ENCODE results near the gene CLECL1. TPM values are rescaled to one million over a fixed set of nuclear protein-coding genes. Genes with fewer than 3 reads are reported as not detected.
"Not testable (repeated sequence)": the region's sequence is repeated elsewhere in the genome, so short reads cannot be mapped to it uniquely, and the experiment has no call there.

The CLECL1 gene
- total RNA-seq, 1 experiment from 2014 or later, result not detected

DNA sequence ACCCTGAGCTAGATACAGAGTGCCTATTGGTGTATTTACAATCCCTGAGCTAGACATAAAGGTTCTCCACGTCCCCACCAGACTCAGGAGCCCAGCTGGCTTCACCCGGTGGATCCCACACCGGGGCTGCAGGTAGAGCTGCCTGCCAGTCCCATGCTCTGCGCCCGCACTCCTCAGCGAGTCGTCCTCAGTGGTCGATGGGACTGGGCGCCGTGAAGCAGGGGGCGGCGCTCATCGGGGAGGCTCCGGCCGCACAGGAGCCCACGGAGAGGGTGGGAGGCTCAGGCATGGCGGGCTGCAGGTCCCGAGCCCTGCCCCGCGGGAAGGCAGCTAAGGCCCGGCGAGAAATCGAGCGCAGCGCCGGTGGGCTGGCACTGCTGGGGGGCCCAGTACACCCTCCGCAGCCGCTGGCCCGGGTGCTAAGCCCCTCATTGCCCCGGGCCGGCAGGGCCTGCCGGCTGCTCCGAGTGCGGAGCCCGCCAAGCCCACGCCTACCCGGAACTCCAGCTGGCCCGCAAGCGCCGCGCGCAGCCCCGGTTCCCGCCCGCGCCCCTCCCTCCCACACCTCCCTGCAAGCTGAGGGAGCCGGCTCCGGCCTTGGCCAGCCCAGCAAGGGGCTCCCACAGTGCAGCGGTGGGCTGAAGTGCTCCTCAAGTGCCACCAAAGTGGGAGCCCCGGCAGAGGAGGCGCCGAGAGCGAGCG, 6.7 kb upstream of the CLECL1 start:
- not testable (repeated sequence) for DNase-seq; H3K27ac ChIP-seq; H3K27me3 ChIP-seq; H3K9me3 ChIP-seq (replicated peaks); H3K36me3 ChIP-seq; H3K4me1 ChIP-seq; H3K4me3 ChIP-seq

DNA sequence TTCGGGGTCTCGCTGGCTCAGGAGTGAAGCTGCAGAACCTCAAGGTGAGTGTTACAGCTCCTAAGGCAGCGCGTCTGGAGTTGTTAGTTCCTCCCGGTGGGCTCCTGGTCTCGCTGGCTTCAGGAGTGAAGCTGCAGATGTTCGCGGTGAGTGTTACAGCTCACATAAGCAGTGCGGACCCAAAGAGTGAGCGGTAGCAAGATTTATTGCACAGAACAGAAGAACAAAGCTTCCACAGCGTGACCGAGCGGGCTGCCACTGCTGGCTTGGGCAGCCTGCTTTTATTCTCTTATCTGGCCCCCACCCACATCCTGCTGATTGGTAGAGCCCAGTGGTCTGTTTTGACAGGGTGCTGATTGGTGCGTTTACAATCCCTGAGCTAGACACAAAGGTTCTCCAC, 6.0 kb upstream of the CLECL1 start:
- H3K36me3 ChIP-seq; H3K4me3 ChIP-seq; H3K4me1 ChIP-seq; H3K27ac ChIP-seq; DNase-seq; H3K9me3 ChIP-seq (replicated peaks); H3K27me3 ChIP-seq: not testable (repeated sequence)

DNA sequence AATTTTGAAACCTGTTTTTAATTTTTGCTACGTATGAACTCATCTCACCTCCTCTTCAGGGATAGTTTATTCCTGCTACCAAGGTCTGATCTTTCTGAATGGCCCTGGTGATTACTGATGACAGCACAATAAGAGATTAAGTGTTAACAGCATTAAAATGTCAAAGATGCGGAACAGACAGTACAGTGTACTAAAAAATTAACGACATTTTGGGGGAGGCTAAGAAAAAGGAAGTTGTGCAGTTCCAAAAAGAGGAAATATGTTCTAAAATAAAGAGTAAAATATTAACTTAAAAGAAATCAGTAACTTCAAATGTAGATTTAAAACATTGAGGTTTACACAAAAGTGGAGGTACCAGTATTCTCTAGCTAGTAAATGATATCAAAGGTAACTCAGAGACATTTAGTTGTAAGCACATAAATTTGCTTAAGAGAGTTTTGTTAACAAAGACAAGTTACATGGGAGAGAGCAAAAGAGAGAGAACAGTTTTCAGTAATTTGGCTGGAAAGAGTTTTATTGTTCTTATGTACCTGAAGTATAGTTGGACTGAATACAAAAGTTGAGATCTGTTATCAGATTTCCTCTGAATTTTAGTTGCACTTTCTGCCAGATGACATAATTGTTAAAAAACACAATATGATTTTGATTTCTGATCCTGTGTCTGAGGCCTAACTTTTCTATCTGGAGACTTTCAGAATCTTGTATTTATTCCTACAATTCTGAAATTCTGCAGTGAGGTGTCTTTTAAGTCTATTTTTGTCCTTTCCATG, 4.2 kb upstream of the CLECL1 start:
- no peak for DNase-seq
- H3K4me3 ChIP-seq, result no peak overlapping the region
- H3K9me3 ChIP-seq (replicated peaks), result no peaks in the 10 kb centered on the region
- no peaks in the 10 kb centered on the region for H3K4me1 ChIP-seq
- no peak overlapping the region for H3K27ac ChIP-seq
- 0 out of 2 replicates have a peak, but pooled peaks cover 3% of the 10 kb centered on the region for H3K27me3 ChIP-seq
- no peaks in the 10 kb centered on the region for H3K36me3 ChIP-seq

DNA sequence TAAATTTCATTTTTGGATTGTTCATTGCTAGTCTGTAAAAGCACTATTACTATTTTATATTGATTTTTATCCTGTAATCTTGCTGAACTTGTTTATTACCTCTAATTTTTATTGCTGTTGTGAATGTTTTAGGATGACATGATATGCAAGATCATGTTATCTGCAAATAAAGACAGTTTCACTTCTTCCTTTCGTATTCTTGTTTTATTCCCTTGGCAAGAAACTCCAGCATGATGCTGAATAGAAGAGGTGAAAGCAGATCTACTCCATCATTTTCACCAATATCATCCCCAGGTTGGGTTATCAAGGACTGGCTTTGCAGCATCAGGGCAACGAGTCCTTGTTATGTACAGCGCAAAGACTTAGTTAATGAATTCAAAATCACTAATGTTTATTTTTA, 2.7 kb upstream of the CLECL1 start:
- no peaks in the 10 kb centered on the region for H3K36me3 ChIP-seq
- no peak overlapping the region for H3K4me3 ChIP-seq
- H3K9me3 ChIP-seq (replicated peaks), result no peaks in the 10 kb centered on the region
- H3K27ac ChIP-seq, result no peak overlapping the region
- H3K4me1 ChIP-seq, result no peaks in the 10 kb centered on the region
- no peaks in the 10 kb centered on the region; the same call in 1 of the 2 replicates for H3K27me3 ChIP-seq
- no peak for DNase-seq

DNA sequence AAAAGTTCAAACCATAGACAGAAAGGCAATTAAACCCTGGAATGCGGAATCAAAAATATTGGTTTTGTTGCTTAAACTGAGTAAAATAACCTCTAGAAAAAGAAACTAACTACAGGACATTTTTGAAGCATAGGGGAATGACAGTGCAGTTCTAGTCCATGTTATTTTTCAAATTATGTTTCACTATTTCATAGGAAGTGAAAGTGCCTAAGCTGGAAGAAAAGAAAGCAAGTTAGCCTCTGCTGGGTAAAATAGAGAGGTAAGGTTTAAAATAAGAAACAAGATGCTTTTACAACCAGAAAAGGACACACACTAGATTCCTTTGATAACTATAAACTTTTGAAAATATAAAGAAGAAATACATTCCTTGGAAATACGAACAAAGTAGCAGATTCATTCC, 1.1 kb downstream of the CLECL1 start:
- H3K36me3 ChIP-seq, result no peaks in the 10 kb centered on the region
- DNase-seq, result no peak
- H3K9me3 ChIP-seq (replicated peaks), result no peaks in the 10 kb centered on the region
- no peak overlapping the region for H3K27ac ChIP-seq
- no peaks in the 10 kb centered on the region; the same call in 1 of the 2 replicates for H3K27me3 ChIP-seq
- no peak overlapping the region for H3K4me3 ChIP-seq
- H3K4me1 ChIP-seq, result no peaks in the 10 kb centered on the region

DNA sequence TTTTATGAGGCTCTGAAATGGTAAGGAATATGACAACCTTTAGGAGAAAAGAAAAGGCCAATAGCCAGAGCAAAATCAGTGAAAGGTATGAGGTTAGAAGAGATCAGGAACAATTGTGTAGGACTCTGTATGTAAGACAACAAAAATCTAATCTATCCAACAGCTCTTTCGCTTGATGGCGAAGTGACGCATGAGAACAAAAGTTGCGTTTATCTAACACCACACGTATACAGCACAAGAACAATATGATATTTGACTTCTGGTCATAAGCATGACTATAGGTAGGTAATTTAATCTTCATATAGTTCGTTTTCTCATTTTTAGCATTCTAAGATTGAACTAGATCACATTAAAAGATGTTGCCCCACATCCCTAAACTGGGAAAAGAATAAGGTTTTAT, 1.5 kb downstream of the CLECL1 start:
- DNase-seq, result no peak
- no peak overlapping the region for H3K27ac ChIP-seq

DNA sequence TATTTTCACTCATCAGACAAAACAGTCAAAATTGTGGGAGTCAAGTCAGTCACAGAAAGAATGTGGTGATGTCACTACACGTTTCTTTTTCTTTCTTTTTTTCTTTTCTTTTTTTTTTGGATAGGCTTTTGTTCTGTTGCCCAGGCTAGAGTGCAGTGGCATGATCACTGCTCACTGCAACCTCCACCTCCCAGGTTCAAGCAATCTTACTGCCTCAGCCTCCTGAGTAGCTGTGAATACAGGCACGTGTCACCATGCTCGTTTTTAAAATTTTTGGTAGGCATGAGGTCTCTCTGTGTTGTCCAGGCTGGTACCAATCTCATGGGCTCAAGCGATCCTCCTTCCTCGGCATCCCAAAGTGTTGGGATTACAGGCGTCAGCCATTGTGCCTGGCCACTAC, 2.3 kb downstream of the CLECL1 start:
- Histone ChIP-seq H3K4me1 (no peaks in the 10 kb centered on the region), H3K27ac (no peak overlapping the region), H3K4me3 (no peak overlapping the region), H3K27me3 (no peaks in the 10 kb centered on the region; the same call in 1 of the 2 replicates), H3K36me3 (no peaks in the 10 kb centered on the region), H3K9me3 (replicated peaks) (no peaks in the 10 kb centered on the region)
- no peak for DNase-seq

More for the DNA sequence above, 1.5 kb downstream of the CLECL1 start:
- no peaks in the 10 kb centered on the region for H3K9me3 ChIP-seq (replicated peaks)
- H3K4me1 ChIP-seq, result no peaks in the 10 kb centered on the region
- no peaks in the 10 kb centered on the region; the same call in 1 of the 2 replicates for H3K27me3 ChIP-seq
- no peak overlapping the region for H3K4me3 ChIP-seq
- no peaks in the 10 kb centered on the region for H3K36me3 ChIP-seq

DNA sequence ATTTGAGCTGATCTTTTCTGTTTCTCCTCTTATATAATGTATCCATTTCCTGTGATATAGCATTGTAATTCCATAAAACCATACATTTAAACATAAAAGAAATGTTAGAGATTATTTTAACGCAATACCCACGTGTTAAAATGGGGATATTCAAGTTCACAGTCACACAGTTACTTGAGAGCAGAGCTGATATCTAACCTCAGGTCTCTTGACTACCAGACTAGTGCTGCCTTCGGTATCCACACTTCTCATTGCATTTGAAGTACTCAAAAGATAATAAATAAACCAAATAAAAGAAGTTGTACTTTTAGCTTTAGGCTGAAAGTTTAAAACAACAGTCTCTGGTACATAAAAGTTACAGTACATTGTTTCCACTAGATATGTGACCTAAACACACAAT, 2.9 kb downstream of the CLECL1 start:
- H3K4me3 ChIP-seq, result no peak overlapping the region
- H3K9me3 ChIP-seq (replicated peaks), result no peaks in the 10 kb centered on the region
- H3K27me3 ChIP-seq, result no peaks in the 10 kb centered on the region; the same call in 1 of the 2 replicates
- no peaks in the 10 kb centered on the region for H3K36me3 ChIP-seq
- no peak for DNase-seq
- no peaks in the 10 kb centered on the region for H3K4me1 ChIP-seq
- no peak overlapping the region for H3K27ac ChIP-seq

DNA sequence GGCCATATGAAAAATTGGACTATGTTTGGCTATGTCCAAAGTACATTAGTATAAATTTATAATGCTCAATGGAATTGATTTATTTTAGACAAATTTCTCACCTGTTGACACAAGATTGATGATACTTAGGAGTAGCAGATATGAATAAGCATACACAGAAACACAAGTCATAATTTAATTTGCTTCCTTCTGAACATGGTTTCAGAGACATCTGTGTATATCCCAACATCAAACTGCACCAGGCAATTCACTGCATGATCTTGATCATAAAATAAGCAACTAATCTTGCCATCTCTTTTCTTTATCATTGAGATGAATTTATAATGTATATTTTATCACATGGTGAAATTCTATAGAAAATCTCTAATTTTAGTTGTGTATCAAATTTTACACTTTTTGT, 3.8 kb downstream of the CLECL1 start:
- H3K4me1 ChIP-seq, result no peaks in the 10 kb centered on the region
- no peak for DNase-seq
- no peaks in the 10 kb centered on the region; the same call in 1 of the 2 replicates for H3K27me3 ChIP-seq
- H3K4me3 ChIP-seq, result no peak overlapping the region
- no peak overlapping the region for H3K27ac ChIP-seq
- no peaks in the 10 kb centered on the region for H3K36me3 ChIP-seq
- H3K9me3 ChIP-seq (replicated peaks), result no peaks in the 10 kb centered on the region

DNA sequence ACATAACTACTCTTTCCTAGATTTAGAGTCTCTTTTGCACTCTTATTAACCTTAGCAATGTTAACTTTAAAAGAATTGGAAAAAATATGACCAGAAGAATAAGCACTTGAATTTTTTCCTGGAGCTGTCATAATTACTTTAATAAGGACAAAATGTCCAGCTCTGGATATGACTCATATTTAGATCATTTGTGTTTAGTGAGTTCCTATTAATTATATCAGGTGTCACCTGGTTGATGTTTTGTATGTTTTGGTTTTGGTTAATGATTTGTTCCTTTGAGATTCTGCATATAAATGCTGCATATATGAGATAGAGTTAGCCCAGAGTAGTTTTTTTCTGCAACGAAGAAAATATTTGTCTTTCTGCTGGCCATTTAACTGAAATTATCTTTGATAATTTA, 5.1 kb downstream of the CLECL1 start:
- Histone ChIP-seq H3K27ac (no peak overlapping the region), H3K36me3 (no peaks in the 10 kb centered on the region), H3K4me3 (no peak overlapping the region), H3K9me3 (replicated peaks) (no peaks in the 10 kb centered on the region), H3K27me3 (no peaks in the 10 kb centered on the region; the same call in 1 of the 2 replicates), H3K4me1 (no peaks in the 10 kb centered on the region)
- DNase-seq, result no peak

DNA sequence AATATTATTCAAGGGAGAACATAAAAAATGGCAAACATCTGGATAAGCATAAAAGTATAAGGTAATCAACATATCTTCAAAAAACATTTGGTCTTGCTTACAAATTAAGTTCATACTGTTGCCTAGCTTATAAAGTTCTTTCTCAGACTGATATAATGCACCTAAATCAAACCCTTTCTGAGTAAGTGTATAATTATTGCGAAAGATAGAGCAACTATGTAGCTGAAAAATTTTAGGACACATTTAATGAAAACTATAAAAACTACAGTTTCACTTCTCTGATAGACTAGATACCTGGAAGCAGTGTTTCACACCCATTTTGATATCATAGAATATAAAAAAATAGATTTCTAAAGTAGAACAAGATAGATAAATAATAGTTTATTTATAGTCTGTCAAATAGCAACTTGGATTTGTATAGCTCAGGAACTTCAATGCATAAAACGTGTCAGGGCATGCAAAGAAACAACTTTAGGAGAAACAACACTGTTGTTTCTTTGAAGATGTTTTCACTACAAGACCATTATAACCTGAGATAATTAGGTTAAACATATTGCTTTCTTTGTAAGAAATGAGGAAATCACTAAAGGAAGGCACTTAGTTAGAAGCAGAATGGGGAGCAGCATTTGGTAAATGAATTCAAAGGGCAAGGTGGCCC, 7.6 kb downstream of the CLECL1 start:
- Histone ChIP-seq H3K9me3 (replicated peaks) (no peaks in the 10 kb centered on the region), H3K27me3 (no peaks in the 10 kb centered on the region), H3K27ac (no peak overlapping the region), H3K36me3 (no peaks in the 10 kb centered on the region), H3K4me1 (no peaks in the 10 kb centered on the region), H3K4me3 (no peak overlapping the region)
- DNase-seq, result no peak

DNA sequence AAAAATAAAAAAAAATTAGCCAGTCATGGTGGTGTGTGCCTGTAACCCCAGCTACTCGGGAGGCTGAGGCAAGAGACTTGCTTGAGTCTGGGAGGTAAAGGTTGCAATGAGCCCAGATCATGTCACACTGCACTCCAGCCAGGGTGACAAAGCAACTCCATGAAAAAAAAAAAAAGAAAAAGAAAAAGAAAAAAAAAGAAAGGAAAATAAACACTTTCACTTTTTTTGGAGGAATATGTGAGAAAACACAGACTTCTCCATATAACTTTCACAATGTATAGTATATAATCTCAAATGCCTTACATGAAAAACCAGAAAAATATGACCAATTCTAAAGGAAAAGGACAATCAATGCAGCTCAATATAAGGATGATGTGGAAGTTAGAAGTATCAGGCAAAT, 8.9 kb downstream of the CLECL1 start:
- no peak overlapping the region for H3K27ac ChIP-seq

DNA sequence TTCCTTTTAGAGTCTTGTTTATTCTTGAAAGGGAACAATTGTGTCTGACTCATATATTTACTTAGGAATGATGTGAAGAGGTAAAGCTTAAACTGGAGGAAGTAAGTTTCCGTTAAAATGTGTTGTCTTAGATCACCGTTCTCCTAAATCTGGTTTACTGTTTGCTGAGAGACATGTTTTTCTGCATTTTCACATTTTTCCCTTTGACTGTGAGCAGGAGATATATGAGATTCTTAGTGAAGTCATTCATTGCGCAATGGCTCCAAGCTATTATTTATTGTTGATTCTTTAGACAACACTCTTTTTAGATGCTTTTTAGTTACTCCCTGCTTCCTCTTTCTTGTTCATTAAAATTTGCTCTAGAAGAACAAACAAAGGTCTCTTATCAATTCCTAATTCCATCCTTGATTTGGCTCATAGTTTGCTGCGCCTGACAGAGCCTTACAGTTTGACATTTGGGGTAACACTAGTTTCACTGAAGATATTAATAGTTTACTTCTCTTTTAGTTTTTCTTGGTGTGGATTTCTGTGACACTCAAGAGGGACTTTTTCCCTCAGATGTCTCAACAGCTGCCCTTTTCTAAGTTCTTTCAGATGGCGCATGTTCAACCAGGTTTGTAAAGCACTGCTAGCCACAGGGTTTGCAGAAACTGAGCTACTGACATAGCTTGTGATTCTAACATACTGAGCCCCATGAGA, 11.4 kb downstream of the CLECL1 start:
- no peaks in the 10 kb centered on the region for H3K27me3 ChIP-seq
- DNase-seq, result no peak
- no peak overlapping the region for H3K27ac ChIP-seq
- no peak overlapping the region for H3K4me3 ChIP-seq
- H3K36me3 ChIP-seq, result no peaks in the 10 kb centered on the region
- H3K9me3 ChIP-seq (replicated peaks), result no peaks in the 10 kb centered on the region
- no peaks in the 10 kb centered on the region for H3K4me1 ChIP-seq

More for the DNA sequence above, 8.9 kb downstream of the CLECL1 start:
- DNase-seq, result no peak
- H3K4me1 ChIP-seq, result no peaks in the 10 kb centered on the region
- H3K36me3 ChIP-seq, result no peaks in the 10 kb centered on the region
- no peaks in the 10 kb centered on the region for H3K27me3 ChIP-seq
- H3K4me3 ChIP-seq, result no peak overlapping the region
- no peaks in the 10 kb centered on the region for H3K9me3 ChIP-seq (replicated peaks)

DNA sequence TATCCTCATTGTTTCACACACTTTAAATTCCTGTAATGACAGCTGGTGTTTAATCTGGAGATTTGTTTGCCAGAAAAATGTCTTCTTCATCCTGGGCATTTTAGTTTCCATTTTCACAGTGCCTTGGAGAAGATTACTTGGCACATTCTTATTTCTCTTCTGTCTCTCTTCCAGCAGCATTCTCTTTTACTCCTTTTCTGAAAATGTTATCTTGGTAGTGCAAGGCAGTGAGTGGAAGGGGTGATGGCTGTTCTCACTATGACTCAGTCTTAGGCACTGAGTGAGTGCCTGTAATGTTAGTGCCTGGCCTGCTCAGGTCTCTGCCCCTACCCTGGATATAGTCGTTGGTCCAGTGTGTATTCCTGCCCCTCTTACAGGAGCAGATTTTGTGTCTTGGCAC, 13.1 kb downstream of the CLECL1 start:
- no peaks in the 10 kb centered on the region for H3K4me1 ChIP-seq
- DNase-seq, result no peak
- no peaks in the 10 kb centered on the region for H3K9me3 ChIP-seq (replicated peaks)
- H3K36me3 ChIP-seq, result no peaks in the 10 kb centered on the region
- no peaks in the 10 kb centered on the region for H3K27me3 ChIP-seq
- H3K27ac ChIP-seq, result no peak overlapping the region
- H3K4me3 ChIP-seq, result no peak overlapping the region

DNA sequence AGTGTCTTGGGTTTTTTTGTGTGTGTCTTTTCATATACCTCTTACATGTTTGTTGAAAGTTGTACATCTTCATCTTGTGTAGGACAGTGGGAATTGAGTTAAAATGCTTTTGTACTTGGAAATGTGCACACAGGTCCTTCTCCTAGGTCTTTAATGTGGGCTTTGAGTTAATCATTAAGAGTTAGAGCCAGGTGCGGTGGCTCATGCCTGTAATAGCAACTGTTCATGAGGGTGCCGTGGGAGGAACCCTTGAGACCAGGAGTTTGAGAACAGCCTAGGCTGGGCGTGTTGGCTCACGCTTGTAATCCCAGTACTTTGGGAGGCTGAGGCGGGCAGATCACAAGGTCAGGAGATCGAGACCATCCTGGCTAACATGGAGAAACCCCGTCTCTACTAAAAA, 13.9 kb downstream of the CLECL1 start:
- DNase-seq, result no peak
- Histone ChIP-seq H3K4me1 (no peaks in the 10 kb centered on the region), H3K9me3 (replicated peaks) (no peaks in the 10 kb centered on the region), H3K27ac (no peak overlapping the region), H3K27me3 (no peaks in the 10 kb centered on the region), H3K4me3 (no peak overlapping the region), H3K36me3 (no peaks in the 10 kb centered on the region)

Data from SJCRH30 (cell line).